Left cardiac atrium (tissue), 4 donors: Measurements from ENCODE around the gene ANAPC16. TPM values are rescaled to one million over a fixed set of nuclear protein-coding genes. Genes with fewer than 3 reads are reported as not detected.
A peak's percentile ranks its signal among the peaks of the same experiment; 100 is the strongest.
"Not testable (repeated sequence)": the region's sequence is repeated elsewhere in the genome, so short reads cannot be mapped to it uniquely, and the experiment has no call there.

ENCODE experiments used
- ATAC-seq, 2 donors: fragments of 200-7000 bp; cut with Tn5 transposase; one replicate each; pipeline ENCODE4 v1.9.1; 2020; ENCODE audit warnings: mild to moderate bottlenecking in 2 of 2, moderate library complexity in 2 of 2
- DNase-seq: peaks from one replicate; pipeline ENCODE4 v3.0.0-alpha.2; 2020
- intact Hi-C, 2 donors: fragments of 100-400 bp; cut with DNase I; formaldehyde crosslinking; loops; one replicate each; pipeline versions ENCODE4 v1.14.1 to v1.15.1; 2022 to 2023
- total RNA-seq, 2 donors: library from RNA; stranded (reverse); fragmentation: NEBNext Ultra II Directional; extraction: Animal tissue kit (Norgen Biotek cat#: 25700); gene quantifications; one replicate each; pipeline ENCODE4 v1.2.1, GENCODE V29; 2021
- donor health status: DM: no; HTN: yes; CAD: no.
- donor health status: DM: no; HTN: yes; CAD: no; lungs with severe emphysema.
- donor health status: DM: yes; HTN: yes; CAD: no.
- donor health status: Dilated cardiomyopathy.

ANAPC16 gene
- total RNA-seq, 2 donors from 2014 or later: 155 to 168 TPM

- intact Hi-C loops: no loop called here
- DNase-seq (no peak), ATAC-seq (peak; percentile 56 to 70)
Measured at GRCh38 chr10:72235544-72236279, 19.9 kb downstream of the ANAPC16 start.

GRCh38 chr10:72238392-72239175 lies 22.8 kb downstream of the ANAPC16 start:
- intact Hi-C loops: no loop called here
- DNase-seq (no peak), ATAC-seq (no peak)

- ATAC-seq (no peak), DNase-seq (no peak)
- intact Hi-C loops: no loop called here
Measured at GRCh38 chr10:72239409-72239808, 23.6 kb downstream of the ANAPC16 start.

GRCh38 chr10:72240371-72240770 lies 24.6 kb downstream of the ANAPC16 start:
- no peak for DNase-seq
- ATAC-seq: no peak
- intact Hi-C loops: loop anchor here in 1 of 2 donors (5.0 kb wide), 1 partner anchor 87 kb away; no protein-coding TSS in a partner anchor

- ATAC-seq (no peak), DNase-seq (no peak)
- intact Hi-C loops: loop anchor here in 1 of 2 donors (5.0 kb wide), 1 partner anchor 86 kb away; no protein-coding TSS in a partner anchor
Measured at GRCh38 chr10:72241691-72242252, 26.0 kb downstream of the ANAPC16 start.

- ATAC-seq: peak; percentile 69 to 76
- intact Hi-C loops: loop anchor here in 1 of 2 donors (5.0 kb wide), 1 partner anchor 85 kb away; no protein-coding TSS in a partner anchor
- DNase-seq: peak; percentile 76
Measured at GRCh38 chr10:72242675-72243074, 26.9 kb downstream of the ANAPC16 start.

- peak; percentile 65 for DNase-seq
- ATAC-seq: peak; percentile 11 to 34
- intact Hi-C loops: loop anchor here in 1 of 2 donors (5.0 kb wide), 1 partner anchor 83 kb away; no protein-coding TSS in a partner anchor
Measured at GRCh38 chr10:72243822-72244437, 28.1 kb downstream of the ANAPC16 start.

- ATAC-seq: no peak
- DNase-seq: no peak
- intact Hi-C loops: loop anchor here in 1 of 2 donors (5.0 kb wide), 1 partner anchor 83 kb away; no protein-coding TSS in a partner anchor
Measured at GRCh38 chr10:72244573-72245038, 28.8 kb downstream of the ANAPC16 start.

GRCh38 chr10:72245949-72246525 lies 30.2 kb downstream of the ANAPC16 start:
- intact Hi-C loops: no loop called here
- ATAC-seq (no peak), DNase-seq (no peak)

- DNase-seq: peak; percentile 90
- intact Hi-C loops: no loop called here
- peak; percentile 82 to 88 for ATAC-seq
Measured at GRCh38 chr10:72248468-72249151, 32.8 kb downstream of the ANAPC16 start.

- intact Hi-C loops: not testable (repeated sequence)
Measured at GRCh38 chr10:72249176-72249862, 33.5 kb downstream of the ANAPC16 start.

GRCh38 chr10:72250666-72251065 lies 34.9 kb downstream of the ANAPC16 start:
- ATAC-seq: peak in 1 of 2 donors; percentile 52
- intact Hi-C loops: no loop called here
- peak; percentile 64 for DNase-seq

More at GRCh38 chr10:72249176-72249862, 33.5 kb downstream of the ANAPC16 start:
- ATAC-seq, DNase-seq: not testable (repeated sequence)

- intact Hi-C loops: no loop called here
- no peak for DNase-seq
- ATAC-seq: no peak
Measured at GRCh38 chr10:72251635-72252034, 35.8 kb downstream of the ANAPC16 start.

- intact Hi-C loops: no loop called here
- DNase-seq (no peak), ATAC-seq (no peak)
Measured at GRCh38 chr10:72252972-72253371, 37.2 kb downstream of the ANAPC16 start.

GRCh38 chr10:72253578-72253977 lies 37.8 kb downstream of the ANAPC16 start:
- ATAC-seq (no peak), DNase-seq (no peak)
- intact Hi-C loops: no loop called here

- intact Hi-C loops: loop anchor here in 1 of 2 donors (2.0 kb wide), 1 partner anchor 18 kb away; the partner anchor contains the start of gene DDIT4
- DNase-seq: peak; percentile 92
- ATAC-seq: peak; percentile 93
Measured at GRCh38 chr10:72254813-72255568, 39.2 kb downstream of the ANAPC16 start.
